A673 (cell line): Measurements from ENCODE around the gene SHROOM4. TPM values are rescaled to one million over a fixed set of nuclear protein-coding genes. Genes with fewer than 3 reads are reported as not detected.

Experiments
- BruUV-seq: library from RNA; stranded (reverse); fragments of 400-500 nt; replicated peaks from 2 replicates; lab custom pipeline; 2021; lab: Mats Ljungman, UMichigan
- CTCF ChIA-PET: fragments of 300-600 bp; sonication (Branson Sonifier 250); formaldehyde crosslinking; loops from one replicate; lab custom pipeline; 2022; ENCODE audit warnings: antibody characterized with exemption; lab: Charles Lee
- POLR2A ChIA-PET: fragments of 300-600 bp; sonication (Branson Sonifier 250); formaldehyde crosslinking; loops from one replicate; lab custom pipeline; 2022; ENCODE audit warnings: antibody characterized with exemption; ENCODE audit not compliant: low non-redundant PET; lab: Charles Lee
- DNase-seq: peaks from one replicate; pipeline ENCODE4 v3.0.0-alpha.2; 2015; ENCODE audit warnings: low spot score
- H3K27ac ChIP-seq: fragments of 200-600 bp; sonication (generic); 2 replicates; pipeline ENCODE4 v1.5.1; 2016; ENCODE audit warnings: mixed run types, low read depth, mild to moderate bottlenecking, mixed read lengths, antibody characterized with exemption, low read length; ENCODE audit not compliant: poor library complexity, severe bottlenecking
- H3K27me3 ChIP-seq: fragments of 200-600 bp; sonication (generic); replicated peaks from 2 replicates; pipeline ENCODE4 v1.6.1; 2017; ENCODE audit warnings: mixed run types, low read depth, mild to moderate bottlenecking, mixed read lengths, antibody characterized with exemption, low read length; ENCODE audit not compliant: insufficient read depth, poor library complexity
- H3K36me3 ChIP-seq: fragments of 200-600 bp; sonication (generic); 2 replicates; pipeline ENCODE4 v1.6.1; 2016; ENCODE audit warnings: mixed run types, mild to moderate bottlenecking, mixed read lengths, antibody characterized with exemption, low read length; ENCODE audit not compliant: insufficient read depth, poor library complexity, severe bottlenecking
- H3K4me1 ChIP-seq: fragments of 200-600 bp; sonication (generic); 2 replicates; pipeline ENCODE4 v1.6.1; 2017; ENCODE audit warnings: mixed run types, mild to moderate bottlenecking, mixed read lengths, antibody characterized with exemption, low read length; ENCODE audit not compliant: insufficient read depth, poor library complexity, severe bottlenecking
- H3K4me3 ChIP-seq: fragments of 200-600 bp; sonication (generic); 2 replicates; pipeline ENCODE4 v1.5.1; 2016; ENCODE audit warnings: low read depth, mixed run types, mild to moderate bottlenecking, mixed read lengths, low read length; ENCODE audit not compliant: poor library complexity, severe bottlenecking
- H3K9me3 ChIP-seq: fragments of 200-600 bp; sonication (generic); 2 replicates; pipeline ENCODE4 v1.6.1; 2016; ENCODE audit warnings: mixed run types, low read depth, mild to moderate bottlenecking, mixed read lengths, antibody characterized with exemption, low read length; ENCODE audit not compliant: poor library complexity, severe bottlenecking
- EZH2 ChIP-seq: fragments of 200-600 bp; sonication (generic); IDR thresholded peaks from 2 replicates; pipeline ENCODE4 v1.6.1; 2017; ENCODE audit warnings: borderline replicate concordance, low read depth, mild to moderate bottlenecking, mixed read lengths, antibody characterized with exemption, low read length; ENCODE audit not compliant: poor library complexity, severe bottlenecking
- intact Hi-C: fragments of 100-400 bp; cut with micrococcal nuclease; formaldehyde crosslinking; loops from one replicate; pipeline ENCODE4 v1.10.0; 2022; ENCODE audit not compliant: unreplicated experiment
- total RNA-seq: library from RNA; stranded (reverse); gene quantifications from 2 replicates; pipeline ENCODE4 v1.2.3, GENCODE V29; 2021
- TF ChIP-seq, protein P1 (sequence below): fragments of 300-800, 200-600 bp; sonication (generic); conservative IDR thresholded peaks from 2 replicates; pipeline ENCODE4 v1.5.1; 2017; ENCODE audit warnings: low read depth, mild to moderate bottlenecking, antibody characterized with exemption, low read length, moderate library complexity, mixed read lengths

The SHROOM4 gene
- total RNA-seq, 1 experiment from 2014 or later = 7.0 TPM

DNA sequence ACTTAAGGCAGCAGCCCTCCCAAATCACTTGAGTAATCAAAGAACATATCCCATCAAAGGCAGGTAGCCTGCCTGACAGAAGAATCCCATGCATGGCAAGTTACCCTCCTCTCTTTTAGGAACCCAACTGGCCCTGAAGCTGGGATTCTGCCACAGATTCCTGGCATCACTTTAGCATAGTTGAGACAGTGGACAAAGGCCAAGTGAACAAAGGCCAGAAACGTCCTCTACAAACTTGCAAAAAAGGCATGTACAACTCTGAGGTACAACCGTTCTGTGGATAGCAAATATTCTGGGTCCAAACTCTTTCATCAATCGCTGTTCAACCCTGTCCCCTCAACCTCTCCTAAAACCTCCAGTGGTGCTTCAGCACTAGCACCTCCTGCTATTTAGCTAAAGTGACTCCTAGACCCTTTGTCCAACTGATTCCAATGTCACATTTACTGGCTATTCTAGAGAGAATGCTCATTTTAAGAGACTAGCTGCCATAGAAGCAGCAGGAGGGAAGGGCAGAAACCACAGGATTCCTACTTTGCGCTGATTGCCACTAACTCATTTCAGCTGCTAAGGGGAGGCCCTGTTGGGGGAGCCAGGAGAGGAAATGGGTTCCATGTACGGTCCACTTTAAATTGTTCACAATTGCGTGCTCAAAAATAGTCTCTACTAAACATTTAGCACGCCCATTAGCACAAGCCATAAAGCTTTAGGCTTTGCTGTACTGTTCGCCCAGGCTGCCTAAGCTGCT, 105.9 kb downstream of the SHROOM4 start:
- H3K27me3 ChIP-seq = no peaks in the 10 kb centered on the region
- no peak overlapping the region for H3K4me3 ChIP-seq
- intact Hi-C loops = no loop called here
- H3K36me3 ChIP-seq = no peaks in the 10 kb centered on the region
- peak overlapping the region; percentile 92 for H3K27ac ChIP-seq
- peak; percentile 81 for DNase-seq
- no TSS peak for BruUV-seq
- H3K9me3 ChIP-seq = no peaks in the 10 kb centered on the region
- CTCF ChIA-PET = no interaction called here
- POLR2A ChIA-PET = no interaction called here
- TF ChIP-seq, protein P1, sequence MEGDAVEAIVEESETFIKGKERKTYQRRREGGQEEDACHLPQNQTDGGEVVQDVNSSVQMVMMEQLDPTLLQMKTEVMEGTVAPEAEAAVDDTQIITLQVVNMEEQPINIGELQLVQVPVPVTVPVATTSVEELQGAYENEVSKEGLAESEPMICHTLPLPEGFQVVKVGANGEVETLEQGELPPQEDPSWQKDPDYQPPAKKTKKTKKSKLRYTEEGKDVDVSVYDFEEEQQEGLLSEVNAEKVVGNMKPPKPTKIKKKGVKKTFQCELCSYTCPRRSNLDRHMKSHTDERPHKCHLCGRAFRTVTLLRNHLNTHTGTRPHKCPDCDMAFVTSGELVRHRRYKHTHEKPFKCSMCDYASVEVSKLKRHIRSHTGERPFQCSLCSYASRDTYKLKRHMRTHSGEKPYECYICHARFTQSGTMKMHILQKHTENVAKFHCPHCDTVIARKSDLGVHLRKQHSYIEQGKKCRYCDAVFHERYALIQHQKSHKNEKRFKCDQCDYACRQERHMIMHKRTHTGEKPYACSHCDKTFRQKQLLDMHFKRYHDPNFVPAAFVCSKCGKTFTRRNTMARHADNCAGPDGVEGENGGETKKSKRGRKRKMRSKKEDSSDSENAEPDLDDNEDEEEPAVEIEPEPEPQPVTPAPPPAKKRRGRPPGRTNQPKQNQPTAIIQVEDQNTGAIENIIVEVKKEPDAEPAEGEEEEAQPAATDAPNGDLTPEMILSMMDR = no peak
- no peak for TF ChIP-seq EZH2
- H3K4me1 ChIP-seq = peaks cover 56% of the 10 kb centered on the region

GRCh38 chrX:50707405-50707804, 106.6 kb downstream of the SHROOM4 start:
- ChIA-PET CTCF (no interaction called here), POLR2A (no interaction called here)
- intact Hi-C loops = no loop called here
- no peaks in the 10 kb centered on the region for H3K27me3 ChIP-seq
- peak; percentile 54 for DNase-seq
- TF ChIP-seq, protein P1 = no peak
- TF ChIP-seq EZH2 = no peak
- peaks cover 52% of the 10 kb centered on the region for H3K4me1 ChIP-seq
- no peaks in the 10 kb centered on the region for H3K36me3 ChIP-seq
- H3K4me3 ChIP-seq = no peak overlapping the region
- H3K9me3 ChIP-seq = no peaks in the 10 kb centered on the region
- H3K27ac ChIP-seq = peak overlapping the region; percentile 92
- no TSS peak for BruUV-seq

DNA sequence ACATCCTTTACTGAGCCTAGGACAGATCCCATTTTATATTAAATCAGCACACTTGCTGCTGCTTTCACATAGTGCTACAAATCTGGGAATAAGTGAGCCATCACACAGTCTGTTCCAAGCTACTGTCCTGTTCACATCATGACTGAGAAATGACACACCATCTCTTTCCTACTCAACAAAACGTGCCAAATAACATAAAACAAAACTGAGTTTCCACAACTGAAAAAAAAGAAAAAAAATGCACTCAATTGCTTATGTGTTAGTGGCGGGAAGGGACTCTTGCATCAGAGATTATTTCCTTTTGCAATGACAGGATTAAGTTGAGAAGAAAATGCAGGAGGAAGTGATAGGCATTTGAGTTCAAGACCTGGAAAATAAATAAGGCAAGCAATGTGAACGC, 109.0 kb downstream of the SHROOM4 start:
- TF ChIP-seq, protein P1 = no peak
- no peak for TF ChIP-seq EZH2
- H3K36me3 ChIP-seq = no peaks in the 10 kb centered on the region
- peak; percentile 60 for DNase-seq
- H3K4me1 ChIP-seq = peaks cover 76% of the 10 kb centered on the region
- ChIA-PET CTCF (no interaction called here), POLR2A (no interaction called here)
- intact Hi-C loops = no loop called here
- no peaks in the 10 kb centered on the region for H3K9me3 ChIP-seq
- H3K27ac ChIP-seq = peak overlapping the region; percentile 92
- H3K27me3 ChIP-seq = no peaks in the 10 kb centered on the region
- BruUV-seq = no TSS peak
- no peak overlapping the region for H3K4me3 ChIP-seq
